Activated CD8-positive, alpha-beta memory T cell treated with anti-CD3 and anti-CD28 coated beads, Interleukin-2, amount 50 U/mL, for 1 hour (primary cell): ENCODE results near the gene TBC1D19.

ENCODE experiments used
- DNase-seq: peaks from one replicate; pipeline ENCODE4 v3.0.0-alpha.2; 2020; ENCODE audit errors: extremely low read depth

TBC1D19 gene

GRCh38 chr4:26731351-26732035, 147.6 kb downstream of the TBC1D19 start:
- DNase-seq = no peak

- DNase-seq = no peak
Observed at GRCh38 chr4:26732356-26732755, 148.5 kb downstream of the TBC1D19 start.

GRCh38 chr4:26736621-26737020, 152.7 kb downstream of the TBC1D19 start:
- DNase-seq = no peak

- DNase-seq = no peak
Observed at GRCh38 chr4:26737385-26737784, 153.5 kb downstream of the TBC1D19 start.

- DNase-seq = no peak
Observed at GRCh38 chr4:26741491-26741871, 157.6 kb downstream of the TBC1D19 start.

GRCh38 chr4:26746802-26747213, 162.9 kb downstream of the TBC1D19 start:
- DNase-seq = no peak

GRCh38 chr4:26748811-26749210, 164.9 kb downstream of the TBC1D19 start:
- DNase-seq = no peak

GRCh38 chr4:26749867-26750266, 166.0 kb downstream of the TBC1D19 start:
- no peak for DNase-seq

DNA sequence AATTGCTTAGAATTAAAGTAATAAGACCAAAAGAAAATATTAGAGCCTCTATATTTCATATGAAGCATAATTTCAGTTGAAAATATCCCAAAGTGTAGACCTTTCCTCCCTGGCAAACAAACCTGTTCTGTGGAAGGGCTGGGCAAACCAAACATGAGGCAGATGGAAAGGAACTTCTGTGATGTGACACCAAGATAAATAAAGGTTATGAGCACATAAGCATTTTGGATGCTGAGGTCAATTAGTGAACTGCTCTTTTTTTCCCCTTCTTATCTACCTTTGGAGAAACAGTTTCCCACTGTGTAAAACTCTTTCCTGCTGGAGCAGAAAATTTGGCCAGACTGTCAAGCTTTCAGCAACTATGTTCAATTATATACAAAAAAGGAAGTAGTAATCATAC, 167.1 kb downstream of the TBC1D19 start:
- no peak for DNase-seq

DNA sequence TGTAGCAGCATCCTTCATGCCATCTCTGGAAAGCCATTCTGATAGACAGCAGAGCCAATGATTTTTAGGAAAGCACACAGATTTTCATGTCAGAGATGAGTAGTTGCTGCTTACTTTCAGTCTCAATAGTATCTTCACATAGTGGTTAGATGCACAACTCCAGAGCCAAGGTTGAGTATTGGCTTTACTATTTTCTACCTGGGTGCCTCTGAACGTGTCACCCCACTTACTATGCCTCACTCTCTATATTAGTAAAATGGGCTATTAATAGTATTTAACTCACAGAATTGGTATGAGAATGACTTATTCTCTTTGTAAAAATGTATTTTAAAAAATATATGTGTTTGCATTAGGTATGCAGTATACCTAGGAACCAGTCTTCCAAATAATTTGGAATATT, 168.0 kb downstream of the TBC1D19 start:
- no peak for DNase-seq

GRCh38 chr4:26753187-26753586, 169.3 kb downstream of the TBC1D19 start:
- no peak for DNase-seq

DNA sequence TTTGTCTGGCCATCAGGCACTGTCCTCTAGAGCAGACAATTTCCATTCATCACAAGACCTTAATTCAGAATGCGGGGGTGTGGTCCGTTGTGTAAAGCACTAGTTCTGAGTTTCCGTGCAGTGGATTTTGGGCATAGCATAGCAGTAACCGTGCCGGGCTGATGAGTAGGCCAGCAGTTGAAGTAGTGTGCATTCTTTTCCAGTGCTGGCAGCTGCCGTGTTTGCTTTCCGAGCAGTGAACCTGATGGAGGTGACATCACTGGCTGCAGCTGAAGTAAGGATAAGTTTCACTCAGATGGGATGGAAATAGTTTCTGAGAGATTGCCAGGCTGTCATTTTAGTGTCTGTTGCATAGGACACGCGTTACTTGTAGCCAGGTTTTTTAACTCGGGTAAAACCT, 169.7 kb downstream of the TBC1D19 start:
- DNase-seq = no peak

- no peak for DNase-seq
Observed at GRCh38 chr4:26757751-26758150, 173.9 kb downstream of the TBC1D19 start.

GRCh38 chr4:26758899-26759298, 175.0 kb downstream of the TBC1D19 start:
- DNase-seq = no peak

DNA sequence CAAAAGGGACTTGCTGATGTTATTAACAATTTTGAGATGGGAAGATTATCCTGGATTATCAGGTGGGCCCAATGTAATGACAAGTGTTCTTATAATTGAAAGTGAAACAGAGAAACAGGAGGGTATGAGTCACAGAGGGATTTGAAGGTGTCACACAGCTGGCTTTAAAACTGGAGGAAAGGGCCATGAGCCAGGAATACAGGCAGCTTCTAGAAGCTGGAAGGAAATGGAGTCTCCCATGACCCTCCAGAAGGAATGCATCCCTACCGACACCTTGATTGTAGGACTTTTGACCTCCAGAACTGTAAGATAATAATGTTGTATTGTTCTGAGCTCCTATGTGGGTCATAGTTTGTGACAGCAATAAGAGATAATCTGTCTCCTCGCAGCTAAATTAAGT, 178.8 kb downstream of the TBC1D19 start:
- DNase-seq = no peak

DNA sequence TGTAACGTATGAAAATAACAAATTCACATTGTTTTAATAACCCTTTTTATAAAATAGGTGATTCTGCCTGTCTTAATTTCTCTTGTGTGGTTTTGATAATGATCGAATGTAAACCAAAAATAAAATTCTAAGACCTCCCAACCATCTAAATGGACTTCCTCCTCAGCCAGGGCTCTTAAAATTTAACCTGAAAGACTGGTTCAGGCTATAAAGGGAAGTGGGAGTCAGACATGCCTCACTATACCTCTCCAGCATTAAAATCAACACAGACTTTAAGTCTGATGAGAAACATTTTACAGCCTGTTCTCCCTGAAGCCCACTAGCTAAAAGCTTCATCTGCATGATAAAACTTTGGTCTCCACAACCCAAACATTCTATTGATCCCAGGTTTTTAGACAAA, 179.2 kb downstream of the TBC1D19 start:
- no peak for DNase-seq

DNA sequence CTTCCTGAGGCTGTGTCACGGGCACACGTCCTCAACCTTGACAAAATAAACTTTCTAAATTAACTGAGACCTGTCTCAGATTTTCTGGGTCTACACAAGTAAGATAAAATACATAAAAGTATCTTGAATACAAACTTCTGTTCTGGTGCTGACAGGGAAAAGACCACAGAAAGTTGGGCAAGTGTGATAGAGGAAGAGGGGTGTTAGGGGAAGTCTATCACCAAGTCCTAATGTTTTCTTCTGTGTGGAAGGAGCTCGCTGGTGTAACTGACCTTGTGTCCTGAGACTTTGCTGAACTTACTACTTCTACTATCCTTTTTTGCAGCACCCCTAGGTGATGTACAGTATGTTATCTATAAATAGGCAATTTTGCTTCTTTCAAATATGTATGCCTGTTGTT, 179.8 kb downstream of the TBC1D19 start:
- DNase-seq = no peak

GRCh38 chr4:26764231-26764630, 180.3 kb downstream of the TBC1D19 start:
- no peak for DNase-seq

DNA sequence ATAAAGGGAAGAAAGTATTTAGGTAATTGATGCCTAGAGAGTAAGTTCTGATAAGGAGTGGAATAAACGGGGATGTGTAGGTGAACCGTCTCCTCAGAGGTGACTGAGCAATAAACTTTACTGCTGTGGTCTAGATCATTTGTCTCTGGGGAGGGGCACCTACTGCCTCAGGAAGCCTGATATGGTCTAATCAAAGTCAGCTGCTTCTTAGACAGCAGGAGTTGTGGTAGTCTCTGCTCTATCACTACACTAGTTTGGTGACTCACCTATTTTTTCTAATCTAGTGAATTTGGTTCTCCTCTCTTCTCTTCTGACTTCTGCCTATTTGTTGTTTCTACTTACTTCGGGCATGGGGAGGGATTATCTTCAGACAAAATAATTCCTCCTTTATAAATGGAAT, 181.6 kb downstream of the TBC1D19 start:
- no peak for DNase-seq

- no peak for DNase-seq
Observed at GRCh38 chr4:26766141-26766540, 182.3 kb downstream of the TBC1D19 start.

DNA sequence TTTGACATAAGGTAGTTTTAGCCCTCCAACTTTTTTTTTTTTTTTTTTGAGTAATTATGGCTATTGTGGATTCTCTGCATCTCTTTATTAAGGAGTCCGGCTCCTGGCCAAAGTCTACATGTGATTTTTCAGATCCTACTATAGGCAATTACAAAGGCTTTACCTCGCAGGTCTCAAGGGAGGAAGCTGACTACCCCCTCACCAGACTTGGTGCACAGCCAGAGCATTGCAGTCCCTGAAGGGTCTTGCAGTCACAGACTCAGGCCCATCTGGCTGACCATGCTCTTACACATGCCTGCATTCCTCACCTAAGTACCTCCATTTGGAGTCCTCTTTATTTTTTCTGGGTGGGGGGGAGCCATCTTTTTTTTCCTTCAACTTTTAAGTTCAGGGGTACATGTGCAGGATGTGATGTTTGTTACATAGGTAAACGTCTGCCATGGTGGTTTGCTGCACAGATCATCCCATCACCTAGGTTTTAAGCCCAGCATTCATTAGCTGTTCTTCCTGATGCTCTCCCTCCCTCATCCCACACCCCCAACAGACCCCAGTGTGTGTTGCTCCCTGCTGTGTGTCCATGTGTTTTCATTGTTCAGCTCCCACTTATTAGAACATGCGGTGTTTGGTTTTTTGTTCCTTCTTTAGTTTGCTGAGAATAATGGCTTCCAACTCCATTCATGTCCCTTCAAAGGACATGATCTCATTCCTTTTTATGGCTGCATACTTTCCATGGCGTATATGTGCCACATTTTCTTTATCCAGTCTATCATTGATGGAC, 188.4 kb downstream of the TBC1D19 start:
- no peak for DNase-seq

DNA sequence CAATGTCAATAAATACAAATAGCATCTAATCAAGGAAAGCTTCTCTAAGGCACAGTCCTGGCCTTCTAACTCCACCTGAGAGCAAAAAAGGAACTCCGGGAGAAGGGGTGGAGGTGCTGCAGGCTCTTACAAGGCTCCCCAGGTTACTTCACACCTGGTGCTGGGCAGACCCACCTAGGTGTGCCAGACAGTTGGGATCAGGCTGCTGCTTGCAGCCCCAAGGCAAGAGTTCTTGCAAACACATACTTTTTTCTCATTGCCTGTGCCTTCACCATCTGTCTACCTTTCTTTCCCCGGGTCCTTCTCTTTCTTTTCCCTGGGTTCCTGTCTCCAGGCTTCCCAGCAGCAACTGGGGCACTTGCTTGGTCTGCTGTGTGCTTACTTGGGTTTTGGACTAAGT, 195.3 kb downstream of the TBC1D19 start:
- no peak for DNase-seq

DNA sequence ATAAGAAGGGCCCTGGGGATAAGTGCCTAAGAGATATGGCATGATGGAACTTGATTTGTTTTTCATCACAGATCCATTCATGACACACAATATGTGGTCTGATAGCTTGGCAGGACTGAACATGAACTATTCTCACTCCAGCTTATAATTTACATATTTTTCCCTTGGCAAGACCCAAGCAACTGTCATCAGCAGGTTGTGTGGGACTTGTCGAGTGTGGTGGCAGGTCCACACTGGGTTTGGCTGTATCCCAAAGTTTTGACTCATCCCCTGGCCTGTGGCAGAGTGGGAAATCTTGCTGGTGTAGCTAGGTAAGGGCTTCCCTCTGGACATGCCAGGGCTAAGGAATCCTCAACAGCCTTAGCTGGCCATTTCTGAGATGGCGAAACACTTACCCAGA, 195.8 kb downstream of the TBC1D19 start:
- DNase-seq = no peak

DNA sequence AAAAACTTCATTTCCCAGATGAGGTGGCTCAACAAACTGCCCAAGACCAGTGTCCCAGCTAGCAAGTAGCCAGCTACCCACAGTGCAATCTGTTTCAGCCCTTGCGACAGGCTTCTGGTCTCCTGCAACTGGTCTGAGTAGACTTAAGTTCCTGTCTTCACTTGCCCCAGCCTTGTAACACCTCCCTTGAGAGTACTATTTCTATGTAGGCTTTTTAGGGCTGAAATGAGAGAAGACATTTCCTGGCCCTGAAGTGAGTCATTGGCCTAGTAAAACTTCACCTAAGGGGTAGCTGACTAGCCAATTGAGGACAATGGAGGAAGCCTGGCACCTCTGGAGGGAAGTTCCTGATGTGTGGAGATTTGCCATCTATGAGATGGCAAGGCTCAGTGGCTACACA, 196.7 kb downstream of the TBC1D19 start:
- no peak for DNase-seq
